GM10248 (cell line): ENCODE data around the gene EXOC1L.

ENCODE experiments used
- CTCF ChIA-PET: fragments of 300-600 bp; sonication (Branson Sonifier 250); formaldehyde crosslinking; extraction: SDS; loops from one replicate; lab custom pipeline; 2021; ENCODE audit warnings: antibody characterized with exemption; lab: Yijun Ruan, JAX
- POLR2A ChIA-PET: fragments of 350-650 bp; sonication (Branson Sonifier 250); formaldehyde crosslinking; extraction: SDS; loops from one replicate; lab custom pipeline; 2020; ENCODE audit warnings: antibody characterized with exemption; lab: Yijun Ruan, JAX
- DNase-seq: peaks from one replicate; pipeline ENCODE4 v3.0.0; 2012; ENCODE audit errors: extremely low spot score
- TF ChIP-seq, protein P1 (sequence below): IDR thresholded peaks from 2 replicates; pipeline ENCODE4 v1.5.1; 2012; ENCODE audit warnings: mild to moderate bottlenecking, low read depth; ENCODE audit errors: extremely low read depth, missing control alignments, control extremely low read depth

The EXOC1L gene

GRCh38 chr4:55808632-55809031 is 11.0 kb upstream of the EXOC1L start:
- ChIA-PET CTCF (interaction anchor here (1.6 to 2.0 kb wide), 2 partner anchors 19 to 22 kb away, joined by 4 read pairs; no protein-coding TSS in a partner anchor), POLR2A (no interaction called here)
- DNase-seq = no peak
- TF ChIP-seq, protein P1, sequence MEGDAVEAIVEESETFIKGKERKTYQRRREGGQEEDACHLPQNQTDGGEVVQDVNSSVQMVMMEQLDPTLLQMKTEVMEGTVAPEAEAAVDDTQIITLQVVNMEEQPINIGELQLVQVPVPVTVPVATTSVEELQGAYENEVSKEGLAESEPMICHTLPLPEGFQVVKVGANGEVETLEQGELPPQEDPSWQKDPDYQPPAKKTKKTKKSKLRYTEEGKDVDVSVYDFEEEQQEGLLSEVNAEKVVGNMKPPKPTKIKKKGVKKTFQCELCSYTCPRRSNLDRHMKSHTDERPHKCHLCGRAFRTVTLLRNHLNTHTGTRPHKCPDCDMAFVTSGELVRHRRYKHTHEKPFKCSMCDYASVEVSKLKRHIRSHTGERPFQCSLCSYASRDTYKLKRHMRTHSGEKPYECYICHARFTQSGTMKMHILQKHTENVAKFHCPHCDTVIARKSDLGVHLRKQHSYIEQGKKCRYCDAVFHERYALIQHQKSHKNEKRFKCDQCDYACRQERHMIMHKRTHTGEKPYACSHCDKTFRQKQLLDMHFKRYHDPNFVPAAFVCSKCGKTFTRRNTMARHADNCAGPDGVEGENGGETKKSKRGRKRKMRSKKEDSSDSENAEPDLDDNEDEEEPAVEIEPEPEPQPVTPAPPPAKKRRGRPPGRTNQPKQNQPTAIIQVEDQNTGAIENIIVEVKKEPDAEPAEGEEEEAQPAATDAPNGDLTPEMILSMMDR = no peak

GRCh38 chr4:55817691-55818090 is 1.9 kb upstream of the EXOC1L start:
- CTCF ChIA-PET = no interaction called here
- TF ChIP-seq, protein P1 = no peak
- no peak for DNase-seq
- POLR2A ChIA-PET = no interaction called here

GRCh38 chr4:55820279-55820678 is 689 bp downstream of the EXOC1L start:
- DNase-seq = no peak
- ChIA-PET CTCF (no interaction called here), POLR2A (no interaction called here)
- TF ChIP-seq, protein P1 = no peak

GRCh38 chr4:55822329-55822728 is 2.7 kb downstream of the EXOC1L start:
- CTCF ChIA-PET = interaction anchor here (1.6 kb wide), 1 partner anchor 10 kb away, joined by 3 read pairs; no protein-coding TSS in a partner anchor
- DNase-seq = no peak

GRCh38 chr4:55824865-55825264 is 5.3 kb downstream of the EXOC1L start:
- TF ChIP-seq, protein P1 = no peak
- POLR2A ChIA-PET = no interaction called here
- CTCF ChIA-PET = no interaction called here
- DNase-seq = no peak

More at GRCh38 chr4:55822329-55822728, 2.7 kb downstream of the EXOC1L start:
- TF ChIP-seq, protein P1 = no peak
- POLR2A ChIA-PET = no interaction called here

DNA sequence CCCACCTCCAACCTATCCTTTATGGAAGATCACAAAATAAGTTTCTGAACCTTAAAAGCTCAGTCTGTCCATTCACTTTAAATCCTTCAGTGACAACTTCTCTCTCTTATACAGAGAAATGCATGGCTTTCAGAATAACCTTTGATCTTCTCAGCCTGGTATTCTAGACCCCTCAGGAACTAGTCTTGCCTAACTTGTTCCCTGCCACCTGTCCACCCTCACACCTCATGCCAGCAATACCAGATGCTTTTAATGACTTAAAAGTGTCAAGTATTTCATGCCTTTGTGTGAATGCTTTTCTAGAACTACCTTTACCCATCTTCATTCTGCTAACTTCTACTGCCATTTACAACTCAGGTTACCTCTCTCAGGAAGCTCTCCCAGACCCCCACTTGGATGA is 7.4 kb downstream of the EXOC1L start:
- TF ChIP-seq, protein P1 = no peak
- no peak for DNase-seq
- ChIA-PET CTCF (interaction anchor here (0.9 to 1.5 kb wide), 2 partner anchors 20 to 40 kb away, joined by 3 read pairs; no protein-coding TSS in a partner anchor), POLR2A (no interaction called here)
